Stimulated activated naive B cell treated with anti-CD40 and anti-IgM and Interleukin-4, amounts not matched to agents 10 μg/mL and 1 μg/mL and 100 μg/mL, for 72 hours (primary cell): ENCODE measurements around the gene ARSJ.
"Not testable (repeated sequence)": the region's sequence is repeated elsewhere in the genome, so short reads cannot be mapped to it uniquely, and the experiment has no call there.

ENCODE experiments used
- ATAC-seq, 2 donors: fragments of 150-1000 bp; cut with Tn5 transposase; replicated peaks; 2 replicates each; pipeline ENCODE4 v1.10.0; 2021; ENCODE audit warnings: moderate library complexity in 1 of 2
- DNase-seq: peaks from one replicate; pipeline ENCODE4 v3.0.0; 2021
- H3K27ac Mint-ChIP-seq: one replicate; pipeline ENCODE4 v1.8.0; 2022; ENCODE audit warnings: mild to moderate bottlenecking, mixed read lengths
- H3K27me3 Mint-ChIP-seq, 2 donors: one replicate each; pipeline ENCODE4 v1.8.0; 2022; ENCODE audit warnings: mixed read lengths in 2 of 2
- H3K36me3 Mint-ChIP-seq, 2 donors: one replicate each; pipeline ENCODE4 v1.8.0; 2022; ENCODE audit warnings: mixed read lengths in 2 of 2, mild to moderate bottlenecking in 1 of 2
- H3K4me1 Mint-ChIP-seq, 2 donors: one replicate each; pipeline ENCODE4 v1.8.0; 2022; ENCODE audit warnings: mixed read lengths in 2 of 2, mild to moderate bottlenecking in 1 of 2
- H3K4me3 Mint-ChIP-seq, 2 donors: one replicate each; pipeline ENCODE4 v1.8.0; 2022; ENCODE audit warnings: mild to moderate bottlenecking in 2 of 2, mixed read lengths in 2 of 2, moderate library complexity in 1 of 2
- H3K9me3 Mint-ChIP-seq, 2 donors: one replicate each; pipeline ENCODE4 v1.8.0; 2022; ENCODE audit warnings: mixed read lengths in 2 of 2, mild to moderate bottlenecking in 1 of 2

ARSJ gene

DNA sequence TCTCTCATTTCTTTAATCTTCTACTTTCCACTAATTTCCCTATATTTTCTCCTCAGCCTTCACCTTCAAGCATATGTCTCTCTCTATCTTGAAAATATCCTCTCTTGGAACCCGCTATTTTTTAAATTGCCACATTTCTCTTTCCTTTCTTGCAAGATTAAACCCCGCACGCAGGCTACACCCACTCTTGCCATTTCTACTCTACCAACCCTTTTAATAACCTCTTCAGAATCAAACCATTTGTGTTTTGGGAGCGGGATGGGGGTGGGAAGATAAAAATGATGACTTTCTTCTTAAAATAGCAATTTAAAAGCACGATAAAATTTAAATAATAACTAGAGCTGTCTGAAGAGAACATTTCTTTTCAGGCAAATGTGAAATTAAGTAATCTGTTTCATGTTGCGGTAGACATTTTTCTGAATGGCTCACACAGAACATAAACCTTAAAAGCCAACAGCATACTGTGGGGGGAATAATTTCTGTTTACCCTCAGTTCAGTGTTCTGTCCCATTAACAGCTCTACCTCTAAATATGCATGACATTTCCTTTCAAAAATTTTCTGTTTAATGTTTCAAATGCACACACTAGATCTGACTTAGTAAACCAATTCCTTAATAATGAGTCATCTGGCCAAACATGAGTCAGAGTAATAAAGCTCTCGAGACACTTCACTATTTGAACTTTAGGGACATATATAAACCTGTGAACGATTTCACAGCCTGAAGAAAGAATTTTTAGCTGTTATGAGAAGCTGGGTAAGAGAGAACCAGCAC is 20.5 kb downstream of the ARSJ start:
- Mint-ChIP-seq H3K36me3 (no peaks in the 10 kb centered on the region), H3K27me3 (peaks cover 22 to 23% of the 10 kb centered on the region in 2 donors), H3K4me1 (no peaks in the 10 kb centered on the region), H3K4me3 (no peak overlapping the region), H3K9me3 (peaks cover 8 to 10% of the 10 kb centered on the region in 2 donors), H3K27ac (no peak overlapping the region)
- DNase-seq (no peak), ATAC-seq (no peak)

DNA sequence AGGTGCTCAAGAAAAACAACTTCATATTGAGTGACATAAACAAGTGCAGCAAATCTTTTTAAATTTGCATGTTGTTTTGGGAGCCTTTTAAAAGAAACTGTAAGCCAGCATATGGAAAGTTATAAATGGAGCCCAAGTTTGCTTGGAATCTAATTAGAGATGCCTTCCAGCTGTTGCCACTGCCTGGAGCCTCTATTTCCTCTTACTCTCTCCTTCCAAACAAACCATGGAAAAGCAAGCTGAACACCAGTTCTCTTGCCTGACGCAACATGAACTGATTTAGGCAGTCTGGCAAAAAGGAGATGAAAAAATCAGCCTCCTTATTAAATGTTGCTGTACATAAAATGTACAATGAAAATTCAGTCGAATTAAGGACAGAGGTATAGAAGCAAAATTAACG is 21.5 kb downstream of the ARSJ start:
- ATAC-seq, result no peak
- DNase-seq, result no peak
- H3K4me3 Mint-ChIP-seq, result no peak overlapping the region

DNA sequence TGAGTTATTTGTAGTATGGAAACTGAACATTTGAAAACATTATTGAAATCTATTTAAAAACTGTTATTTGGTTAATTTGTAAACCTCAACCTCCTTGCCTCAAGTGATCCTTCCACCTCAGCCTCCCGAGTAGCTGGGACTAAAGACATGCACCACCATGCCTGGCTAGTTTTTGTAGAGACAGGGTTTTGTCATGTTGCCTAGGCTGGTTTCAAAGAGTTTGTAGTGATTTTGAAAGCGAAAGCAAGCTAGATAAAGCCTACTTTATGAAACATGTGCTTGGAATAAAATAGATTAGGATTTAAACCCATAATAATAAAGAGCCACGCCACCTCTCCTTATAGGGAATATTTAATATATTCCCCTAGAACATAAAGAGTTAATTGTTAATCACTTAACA is 23.5 kb downstream of the ARSJ start:
- Mint-ChIP-seq H3K27me3 (peaks cover 20 to 22% of the 10 kb centered on the region in 2 donors), H3K36me3 (no peaks in the 10 kb centered on the region), H3K4me1 (peaks cover 0 to 5% of the 10 kb centered on the region in 2 donors), H3K9me3 (no peaks in the 10 kb centered on the region), H3K4me3 (no peak overlapping the region), H3K27ac (no peak overlapping the region)
- DNase-seq (no peak), ATAC-seq (no peak)

More for the DNA sequence above, 21.5 kb downstream of the ARSJ start:
- peaks cover 19 to 20% of the 10 kb centered on the region in 2 donors for H3K27me3 Mint-ChIP-seq
- H3K36me3 Mint-ChIP-seq, result no peaks in the 10 kb centered on the region
- no peak overlapping the region for H3K27ac Mint-ChIP-seq
- peaks cover 4 to 7% of the 10 kb centered on the region in 2 donors for H3K9me3 Mint-ChIP-seq
- H3K4me1 Mint-ChIP-seq, result no peaks in the 10 kb centered on the region

DNA sequence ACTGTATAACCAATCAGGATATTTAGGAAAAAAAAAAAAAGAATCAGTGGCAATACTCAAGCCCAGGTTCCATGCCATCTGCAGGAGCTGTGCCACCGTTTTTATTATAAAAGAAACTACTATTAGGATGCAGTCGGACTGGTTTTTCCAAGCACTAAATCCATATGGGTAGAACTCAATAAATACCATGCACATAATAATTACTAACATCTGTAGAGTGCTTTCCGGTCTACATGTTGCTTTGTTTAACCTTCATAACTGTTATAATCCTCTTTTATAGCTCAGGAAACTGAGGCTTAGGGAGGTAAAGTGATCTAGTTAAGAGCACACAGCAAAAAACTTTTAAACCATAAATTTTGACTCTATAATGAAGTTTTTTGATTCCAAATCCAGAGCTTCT is 24.0 kb downstream of the ARSJ start:
- no peak overlapping the region for H3K27ac Mint-ChIP-seq
- ATAC-seq, result no peak
- peaks cover 19 to 20% of the 10 kb centered on the region in 2 donors for H3K27me3 Mint-ChIP-seq
- H3K4me1 Mint-ChIP-seq, result peaks cover 0 to 5% of the 10 kb centered on the region in 2 donors
- H3K4me3 Mint-ChIP-seq, result no peak overlapping the region
- no peaks in the 10 kb centered on the region for H3K9me3 Mint-ChIP-seq
- H3K36me3 Mint-ChIP-seq, result no peaks in the 10 kb centered on the region
- DNase-seq, result no peak

DNA sequence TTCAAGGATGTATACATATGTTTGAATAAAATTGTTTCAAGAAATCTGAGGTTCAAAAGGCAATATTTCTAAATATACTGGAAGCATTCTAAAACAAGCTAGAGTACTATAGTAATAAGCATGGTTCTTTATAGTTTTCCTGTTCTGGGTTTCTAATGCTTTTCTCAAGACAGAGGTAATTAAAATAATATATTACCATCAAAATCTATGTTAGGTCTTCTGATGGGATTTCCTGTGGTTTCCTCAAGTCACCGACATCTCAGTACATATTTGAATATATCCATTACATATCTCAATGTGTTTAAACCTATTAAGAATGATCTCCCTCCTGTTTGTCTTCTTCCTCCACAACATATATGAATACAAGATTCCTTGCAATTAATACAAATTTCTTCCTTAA is 25.6 kb downstream of the ARSJ start:
- no peaks in the 10 kb centered on the region for H3K36me3 Mint-ChIP-seq
- peaks cover 0 to 5% of the 10 kb centered on the region in 2 donors for H3K4me1 Mint-ChIP-seq
- no peak overlapping the region for H3K4me3 Mint-ChIP-seq
- H3K27ac Mint-ChIP-seq, result no peak overlapping the region
- H3K27me3 Mint-ChIP-seq, result peaks cover 19 to 22% of the 10 kb centered on the region in 2 donors
- DNase-seq (no peak), ATAC-seq (no peak)
- no peaks in the 10 kb centered on the region for H3K9me3 Mint-ChIP-seq

DNA sequence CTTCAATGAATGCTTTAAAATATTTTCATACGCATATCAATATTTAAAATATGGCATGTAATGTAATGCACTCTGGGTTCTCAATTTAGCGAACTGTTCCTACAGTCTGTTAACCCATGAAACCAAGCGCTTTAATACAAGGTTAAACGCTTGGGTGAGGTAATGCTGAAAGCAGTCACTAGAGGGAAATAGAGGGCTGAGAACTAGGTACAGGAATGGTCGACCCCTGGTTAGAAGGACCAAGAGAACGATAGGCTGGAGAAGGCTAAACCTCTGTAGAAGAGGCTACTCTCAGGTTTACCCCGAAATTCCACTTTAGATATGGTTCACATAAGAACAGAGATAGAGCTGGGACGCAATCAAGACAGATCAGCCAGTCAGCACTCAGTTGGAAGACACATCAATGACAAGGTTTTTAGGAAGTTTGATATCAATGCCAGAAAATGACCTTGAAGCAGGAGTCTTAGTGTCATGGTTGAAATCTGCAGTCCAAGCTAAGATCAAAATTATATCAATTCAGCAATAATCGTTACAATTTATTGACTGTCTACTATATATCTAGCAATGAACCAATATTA is 26.9 kb downstream of the ARSJ start:
- H3K27me3 Mint-ChIP-seq, result peaks cover 15 to 26% of the 10 kb centered on the region in 2 donors
- no peak overlapping the region for H3K27ac Mint-ChIP-seq
- peaks cover 0 to 5% of the 10 kb centered on the region in 2 donors for H3K4me1 Mint-ChIP-seq
- no peaks in the 10 kb centered on the region for H3K9me3 Mint-ChIP-seq
- DNase-seq (peak; percentile 22), ATAC-seq (peak; percentile 93 to 94)
- no peak overlapping the region for H3K4me3 Mint-ChIP-seq
- no peaks in the 10 kb centered on the region for H3K36me3 Mint-ChIP-seq

DNA sequence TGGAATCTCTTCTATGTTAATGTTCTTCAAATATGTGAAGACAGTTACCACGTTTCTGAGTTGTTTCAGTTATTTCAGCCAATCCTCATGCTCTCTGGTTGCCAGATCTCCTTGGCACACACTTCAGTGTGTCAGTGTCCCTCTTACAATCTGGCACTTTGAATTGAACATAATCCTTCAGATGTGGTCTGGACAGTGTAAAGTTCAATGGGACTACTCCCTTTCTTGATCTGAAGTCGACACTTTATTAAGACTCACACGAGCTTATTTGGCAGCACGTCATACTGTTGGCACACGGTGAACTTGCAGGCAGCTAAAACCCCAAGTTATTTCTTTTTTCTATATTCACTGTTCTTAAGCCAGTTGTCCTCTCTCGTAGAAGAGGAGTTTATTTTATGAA is 28.2 kb downstream of the ARSJ start:
- Mint-ChIP-seq H3K4me3 (no peak overlapping the region), H3K9me3 (no peaks in the 10 kb centered on the region), H3K27ac (no peak overlapping the region), H3K36me3 (no peaks in the 10 kb centered on the region), H3K27me3 (peaks cover 14 to 22% of the 10 kb centered on the region in 2 donors), H3K4me1 (peaks cover 0 to 5% of the 10 kb centered on the region in 2 donors)
- ATAC-seq (no peak), DNase-seq (no peak)

DNA sequence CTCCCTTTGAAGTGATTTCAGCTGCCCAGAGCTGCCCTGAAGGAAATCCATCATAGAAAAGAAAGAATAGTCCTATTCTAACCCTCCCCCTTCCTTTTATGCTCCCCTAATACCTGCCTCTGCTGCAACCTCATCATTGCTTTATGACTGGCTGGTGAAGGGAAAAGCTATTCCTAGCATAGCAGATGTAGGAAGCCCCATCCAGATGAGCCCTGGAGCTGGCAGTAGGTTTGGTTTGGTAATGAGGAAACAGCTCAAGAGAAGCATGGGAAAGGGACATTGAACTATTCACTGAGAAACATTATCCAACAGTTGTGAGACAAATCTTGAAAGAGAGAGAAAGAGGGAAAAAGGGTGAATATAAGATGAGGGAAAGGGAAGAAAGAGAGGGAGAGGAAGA is 29.2 kb downstream of the ARSJ start:
- H3K36me3 Mint-ChIP-seq, result no peaks in the 10 kb centered on the region
- no peak overlapping the region for H3K4me3 Mint-ChIP-seq
- peaks cover 17 to 29% of the 10 kb centered on the region in 2 donors for H3K27me3 Mint-ChIP-seq
- ATAC-seq, result no peak
- no peak overlapping the region for H3K27ac Mint-ChIP-seq
- no peaks in the 10 kb centered on the region for H3K9me3 Mint-ChIP-seq
- no peak for DNase-seq
- H3K4me1 Mint-ChIP-seq, result peaks cover 0 to 5% of the 10 kb centered on the region in 2 donors

DNA sequence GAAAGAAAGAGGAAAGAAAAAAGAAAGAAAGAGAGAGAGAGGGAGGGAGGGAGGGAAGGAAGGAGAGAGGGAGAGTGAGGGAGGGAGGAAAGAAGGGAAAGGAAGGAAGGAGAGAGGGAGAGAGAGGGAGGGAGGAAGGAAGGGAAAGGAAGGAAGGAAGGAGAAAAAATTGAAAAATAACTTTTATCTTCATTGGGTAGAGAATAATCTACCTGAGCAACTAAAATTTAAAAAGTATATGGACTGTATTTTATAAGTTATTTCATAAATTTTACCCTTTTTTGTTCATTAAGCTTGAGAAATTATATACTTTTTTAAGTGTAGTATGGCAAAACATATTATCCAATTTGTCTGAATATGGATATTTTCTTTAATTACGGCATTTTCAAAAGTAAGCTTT is 32.0 kb downstream of the ARSJ start:
- H3K4me3 Mint-ChIP-seq, result no peak overlapping the region
- no peak for ATAC-seq

DNA sequence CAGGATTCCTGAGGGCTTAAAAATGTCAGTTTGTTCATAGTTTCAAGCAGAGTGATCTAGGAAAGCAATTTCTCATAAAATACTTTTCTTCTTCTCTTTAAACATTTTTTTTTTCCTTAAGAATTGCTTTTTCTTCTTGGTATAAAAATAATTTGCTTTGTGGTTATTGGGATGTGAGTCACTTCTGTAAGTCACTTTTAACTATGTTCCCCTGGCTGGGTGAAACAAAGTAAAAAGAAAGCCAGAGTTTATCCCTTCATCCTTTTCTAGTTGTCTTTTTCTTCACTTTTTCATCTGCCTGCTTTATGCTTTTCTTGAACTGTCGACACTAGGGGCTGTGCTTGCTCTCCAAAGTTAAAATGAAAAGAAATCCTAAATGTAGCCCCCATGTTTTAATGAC is 33.5 kb downstream of the ARSJ start:
- no peak for DNase-seq
- Mint-ChIP-seq H3K27me3 (peaks cover 12 to 22% of the 10 kb centered on the region in 2 donors), H3K9me3 (no peaks in the 10 kb centered on the region), H3K36me3 (no peaks in the 10 kb centered on the region), H3K4me3 (no peak overlapping the region), H3K27ac (no peak overlapping the region), H3K4me1 (no peaks in the 10 kb centered on the region)
- no peak for ATAC-seq

More for the DNA sequence above, 32.0 kb downstream of the ARSJ start:
- Mint-ChIP-seq H3K9me3 (no peaks in the 10 kb centered on the region), H3K27ac (no peak overlapping the region), H3K27me3 (peaks cover 17 to 27% of the 10 kb centered on the region in 2 donors), H3K36me3 (no peaks in the 10 kb centered on the region), H3K4me1 (peaks cover 0 to 2% of the 10 kb centered on the region in 2 donors)
- no peak for DNase-seq

DNA sequence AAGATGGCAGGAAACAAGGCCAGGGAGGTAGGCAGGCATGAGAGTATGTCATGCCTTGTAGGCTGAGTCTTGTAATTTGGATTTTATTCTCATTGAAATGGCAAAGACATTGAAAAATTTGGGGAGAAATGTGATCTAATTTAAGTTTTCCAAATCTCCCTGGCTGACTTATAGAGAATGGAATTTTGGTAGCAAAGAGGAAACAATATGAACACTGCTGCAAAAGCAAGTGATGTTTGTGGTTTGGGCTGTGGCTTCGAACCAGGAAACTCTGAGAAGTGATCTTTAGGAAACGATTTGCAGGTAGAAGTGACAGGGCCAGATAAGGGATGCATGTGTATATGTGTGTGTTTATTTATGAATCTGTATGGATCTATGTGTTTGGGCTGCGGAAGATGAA is 35.6 kb downstream of the ARSJ start:
- DNase-seq, result no peak
- H3K27me3 Mint-ChIP-seq, result peaks cover 16 to 19% of the 10 kb centered on the region in 2 donors
- no peaks in the 10 kb centered on the region for H3K4me1 Mint-ChIP-seq
- no peak for ATAC-seq
- no peaks in the 10 kb centered on the region for H3K36me3 Mint-ChIP-seq
- H3K27ac Mint-ChIP-seq, result no peak overlapping the region
- H3K9me3 Mint-ChIP-seq, result peaks cover 0 to 1% of the 10 kb centered on the region in 2 donors
- no peak overlapping the region for H3K4me3 Mint-ChIP-seq

DNA sequence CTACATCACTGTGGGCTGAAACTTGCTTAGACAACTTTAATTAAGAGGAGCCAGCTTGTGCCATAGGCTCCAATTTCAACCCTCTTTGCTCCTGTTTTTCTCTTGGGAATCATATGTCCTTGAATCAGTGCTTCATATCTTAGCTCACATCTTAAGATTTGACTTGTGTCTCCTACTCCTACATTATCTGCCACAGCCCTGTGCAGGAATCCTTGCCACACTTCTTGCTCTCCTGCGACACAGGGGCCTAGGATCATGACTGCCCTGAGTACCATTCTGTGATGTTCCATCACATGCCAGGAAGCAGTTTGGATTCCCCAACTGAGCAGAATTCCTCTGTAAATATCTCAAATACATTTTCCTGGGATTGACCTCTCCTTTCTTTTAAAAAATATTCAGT is 36.4 kb downstream of the ARSJ start:
- no peak overlapping the region for H3K27ac Mint-ChIP-seq
- H3K4me3 Mint-ChIP-seq, result no peak overlapping the region

DNA sequence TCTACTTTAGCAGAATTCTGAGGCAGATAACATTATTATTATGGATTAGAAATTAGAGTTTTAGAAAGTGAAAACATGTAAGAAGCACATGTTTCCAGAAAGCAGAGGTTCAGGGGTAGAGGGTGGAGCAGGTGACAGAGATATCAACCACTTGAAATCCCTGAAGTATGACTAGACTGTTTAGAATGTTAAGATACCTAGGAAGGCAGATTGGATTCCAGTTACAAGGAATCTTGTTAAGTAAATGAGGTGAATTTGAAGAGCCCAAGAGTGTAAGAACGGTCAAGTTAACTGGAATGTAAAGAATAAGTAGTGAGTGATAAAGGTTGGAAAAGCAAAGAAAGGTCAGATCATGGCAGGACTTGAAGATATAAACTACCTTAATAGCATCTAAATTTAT is 37.6 kb downstream of the ARSJ start:
- H3K9me3 Mint-ChIP-seq, result peaks cover 0 to 1% of the 10 kb centered on the region in 2 donors
- no peak overlapping the region for H3K27ac Mint-ChIP-seq
- no peaks in the 10 kb centered on the region for H3K36me3 Mint-ChIP-seq
- no peak overlapping the region for H3K4me3 Mint-ChIP-seq
- ATAC-seq (no peak), DNase-seq (no peak)
- peaks cover 12 to 27% of the 10 kb centered on the region in 2 donors for H3K27me3 Mint-ChIP-seq
- no peaks in the 10 kb centered on the region for H3K4me1 Mint-ChIP-seq

More for the DNA sequence above, 36.4 kb downstream of the ARSJ start:
- DNase-seq (no peak), ATAC-seq (no peak)
- H3K4me1 Mint-ChIP-seq, result no peaks in the 10 kb centered on the region
- peaks cover 16 to 18% of the 10 kb centered on the region in 2 donors for H3K27me3 Mint-ChIP-seq
- H3K36me3 Mint-ChIP-seq, result no peaks in the 10 kb centered on the region
- H3K9me3 Mint-ChIP-seq, result peaks cover 0 to 1% of the 10 kb centered on the region in 2 donors

DNA sequence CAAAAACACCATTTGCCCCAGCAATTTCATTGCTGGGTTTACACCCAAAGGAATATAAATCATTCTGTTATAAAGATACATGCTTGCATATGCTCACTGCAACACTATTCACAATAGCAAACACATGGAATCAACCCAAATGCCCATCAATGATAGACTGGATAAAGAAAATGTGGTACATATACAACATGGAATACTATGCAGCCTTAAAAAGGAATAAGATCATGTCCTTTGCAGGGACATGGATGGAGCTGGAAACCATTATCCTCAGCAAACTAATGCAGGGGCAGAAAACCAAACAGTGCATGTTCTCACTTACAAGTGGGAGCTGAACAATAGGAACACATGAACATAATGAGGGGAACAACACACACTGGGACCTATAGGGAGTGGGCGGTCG is 39.3 kb downstream of the ARSJ start:
- H3K9me3 Mint-ChIP-seq, DNase-seq, H3K4me1 Mint-ChIP-seq, H3K36me3 Mint-ChIP-seq, H3K27ac Mint-ChIP-seq, H3K4me3 Mint-ChIP-seq, ATAC-seq: not testable (repeated sequence)
- peaks cover 8 to 16% of the 10 kb centered on the region in 2 donors for H3K27me3 Mint-ChIP-seq

DNA sequence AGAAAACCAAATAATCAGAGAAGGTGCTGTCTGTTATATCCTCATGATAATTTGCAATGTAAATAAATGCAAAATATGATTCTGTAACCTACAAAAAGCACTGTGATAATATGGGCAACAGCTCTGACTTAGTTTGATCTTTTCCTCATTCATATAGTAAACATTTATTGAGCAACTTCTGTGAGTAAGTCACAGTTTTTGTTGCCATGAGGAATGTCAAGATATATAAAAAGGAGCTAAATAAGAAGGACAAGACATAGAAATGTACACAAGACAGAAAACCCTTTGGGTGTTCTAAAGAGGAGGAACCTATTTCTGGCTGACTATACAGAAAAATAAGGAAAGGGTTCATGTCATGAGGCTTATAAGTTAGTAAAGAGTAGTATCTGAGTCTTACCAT is 44.3 kb downstream of the ARSJ start:
- Mint-ChIP-seq H3K4me1 (no peaks in the 10 kb centered on the region), H3K4me3 (no peak overlapping the region), H3K27ac (no peak overlapping the region), H3K27me3 (peaks cover 2 to 20% of the 10 kb centered on the region in 2 donors), H3K36me3 (no peaks in the 10 kb centered on the region), H3K9me3 (peaks cover 0 to under 1% of the 10 kb centered on the region in 2 donors)
- DNase-seq, result no peak
- no peak for ATAC-seq
